ENCODE measurements around the gene NSMCE4A. TPM values are rescaled to one million over a fixed set of nuclear protein-coding genes. Genes with fewer than 3 reads are reported as not detected.
A peak's percentile ranks its signal among the peaks of the same experiment; 100 is the strongest.
"Not testable (repeated sequence)": the region's sequence is repeated elsewhere in the genome, so short reads cannot be mapped to it uniquely, and the experiment has no call there.

Gene NSMCE4A
- polyA plus RNA-seq, 1 donor = 104 TPM

GRCh38 chr10:121942749-121943416, 32.1 kb downstream of the NSMCE4A start:
- DNase-seq = no peak

DNA sequence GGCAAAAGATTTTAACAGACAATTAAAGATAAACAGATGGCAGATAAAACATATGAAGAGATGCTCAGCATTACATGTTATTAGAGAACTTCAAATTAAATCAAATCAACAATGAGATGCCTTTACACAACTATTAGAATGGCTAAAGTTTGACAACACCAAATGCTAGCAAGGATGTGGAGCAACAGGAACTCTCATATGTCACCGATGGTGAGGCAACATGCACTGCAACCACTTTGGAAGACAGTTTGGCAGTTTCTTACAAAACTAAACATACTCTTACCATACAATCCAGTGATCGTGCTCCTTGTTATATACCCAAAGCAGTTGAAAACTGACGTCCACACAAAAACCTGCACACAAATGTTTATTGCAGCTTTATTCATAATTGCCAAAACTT, 33.5 kb downstream of the NSMCE4A start:
- no peak for DNase-seq

DNA sequence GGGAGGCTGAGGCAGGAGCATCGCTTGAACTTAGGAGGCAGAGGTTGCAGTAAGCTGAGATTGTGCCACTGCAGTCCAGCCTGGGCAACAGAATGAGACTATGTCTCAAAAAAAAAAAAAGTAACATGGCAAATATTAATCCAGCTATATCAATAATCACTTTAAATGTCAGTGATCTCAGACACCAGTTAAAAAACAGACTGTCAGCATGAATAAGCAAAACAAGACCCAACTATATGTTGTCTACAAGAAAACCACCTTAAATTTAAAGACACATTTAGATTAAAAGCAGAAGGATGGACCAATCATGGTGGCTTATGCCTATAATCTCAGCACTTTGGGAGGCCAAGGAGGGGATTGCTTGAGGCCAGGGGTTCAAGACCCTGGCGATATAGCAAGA, 38.7 kb downstream of the NSMCE4A start:
- no peak for DNase-seq

- no peak for DNase-seq
These were observed 39.3 kb downstream of the NSMCE4A start for GRCh38 chr10:121935702-121936101.

GRCh38 chr10:121930268-121931085, 44.5 kb downstream of the NSMCE4A start:
- DNase-seq = not testable (repeated sequence)

DNA sequence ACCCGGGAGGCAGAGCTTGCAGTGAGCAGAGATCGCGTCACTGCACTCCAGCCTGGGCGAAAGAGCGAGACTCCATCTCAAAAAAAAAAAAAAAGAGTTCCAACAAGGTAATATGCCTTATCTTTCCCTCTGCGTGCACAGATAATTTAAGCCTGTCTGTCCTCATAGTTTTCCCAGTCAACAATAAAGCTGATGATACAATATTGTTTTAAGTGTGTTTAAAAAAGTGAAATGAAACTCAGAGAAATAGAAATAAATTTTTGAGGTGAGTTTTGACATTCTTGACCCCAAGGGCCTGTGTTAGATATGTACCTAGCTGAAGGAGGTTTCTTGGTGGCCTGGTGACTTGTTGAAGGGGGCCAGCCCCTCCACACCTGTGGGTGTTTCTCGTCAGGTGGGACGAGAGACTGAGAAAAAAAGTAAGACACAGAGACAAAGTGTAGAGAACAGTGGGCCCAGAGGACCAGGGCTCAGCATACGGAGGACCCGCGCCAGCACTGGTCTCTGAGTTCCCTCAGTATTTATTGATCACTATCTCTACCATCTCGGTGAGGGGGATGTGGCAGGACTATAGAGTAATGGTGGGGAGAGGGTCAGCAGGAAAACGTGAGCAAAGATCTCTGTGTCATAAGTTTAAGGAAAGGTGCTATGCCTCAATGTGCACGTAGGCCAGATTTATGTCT, 45.3 kb downstream of the NSMCE4A start:
- not testable (repeated sequence) for DNase-seq

- DNase-seq = no peak
These were observed 46.5 kb downstream of the NSMCE4A start for GRCh38 chr10:121928528-121928884.

GRCh38 chr10:121927841-121928527, 47.0 kb downstream of the NSMCE4A start, which contains the start of gene ATE1:
TSS of gene ATE1 (minus strand) at chr10:121928031. CDS start at chr10:121927949, 82 bp downstream.
- DNase-seq = peak; percentile 94

DNA sequence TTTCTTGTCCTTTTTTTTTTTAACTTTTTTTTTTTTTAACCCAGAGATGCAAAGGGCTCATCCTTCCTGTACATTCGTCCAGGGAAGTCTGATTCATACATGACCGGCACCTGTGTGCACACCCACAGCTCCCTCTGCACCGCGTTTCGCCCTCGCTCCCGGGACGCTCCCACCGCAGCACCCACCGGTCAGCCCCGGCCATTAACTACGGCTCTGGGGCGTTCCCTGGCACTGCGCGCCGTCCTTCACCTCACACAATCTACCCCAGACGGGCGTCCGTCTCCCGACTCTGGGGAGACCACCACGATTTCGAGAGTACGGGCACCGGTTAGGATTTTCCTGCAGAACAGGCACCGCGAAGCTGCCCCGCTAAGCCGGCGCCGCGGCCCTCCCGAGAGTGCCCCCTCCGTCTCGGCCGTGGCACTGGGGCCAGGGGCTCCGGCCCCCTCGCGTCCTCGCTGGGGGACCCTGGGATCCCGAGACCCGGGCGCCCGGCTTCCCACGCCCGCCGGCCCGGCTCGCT, 47.6 kb downstream of the NSMCE4A start:
- peak; percentile 49 for DNase-seq

DNA sequence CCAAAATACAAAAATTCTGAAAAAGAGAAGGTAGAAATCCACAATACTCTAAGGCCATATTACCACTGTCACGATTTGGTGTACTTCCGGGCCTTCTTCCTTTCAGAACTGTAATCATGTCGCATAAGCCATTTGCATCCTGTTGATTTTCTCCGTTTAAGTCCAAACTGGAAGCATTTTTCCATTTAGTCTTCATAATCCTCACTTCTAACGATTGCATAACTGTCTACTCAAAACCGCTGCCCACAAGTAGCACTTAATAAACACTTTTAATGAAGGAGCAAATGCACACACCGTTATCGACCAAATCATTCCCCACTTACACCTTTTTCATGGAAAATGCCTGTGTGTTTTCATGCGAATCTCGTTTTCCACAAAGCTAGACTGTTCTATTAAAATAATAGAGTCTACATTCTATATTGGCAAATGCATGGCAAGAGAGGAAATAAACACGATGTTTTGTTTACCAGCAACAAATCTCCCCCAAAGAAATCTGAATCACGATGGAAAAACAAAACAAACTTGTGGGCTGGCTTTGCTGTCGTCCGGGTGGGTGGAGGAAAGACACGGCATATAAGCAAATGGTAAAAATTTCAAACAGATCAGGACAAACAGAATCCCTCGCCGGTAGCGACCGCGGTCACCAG, 48.2 kb downstream of the NSMCE4A start:
- peak; percentile 25 for DNase-seq

DNA sequence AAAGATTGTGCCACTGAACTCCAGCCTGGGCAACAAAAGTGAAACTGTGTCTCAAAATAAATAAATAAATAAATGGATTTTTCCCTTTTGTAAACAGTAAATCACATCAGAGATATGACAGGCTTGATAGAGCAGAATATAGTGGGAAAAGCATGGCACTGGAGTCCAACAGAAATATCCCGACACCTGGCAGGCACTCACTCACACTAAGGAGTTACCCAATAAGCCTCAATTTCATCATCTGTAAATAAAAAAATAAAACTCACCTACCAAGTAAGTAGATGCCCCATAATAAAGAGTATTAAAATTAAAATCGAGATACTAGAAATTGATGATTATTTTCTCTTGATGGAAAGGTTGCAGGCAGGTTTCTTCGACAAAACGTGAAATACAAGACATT, 48.9 kb downstream of the NSMCE4A start:
- no peak for DNase-seq

DNA sequence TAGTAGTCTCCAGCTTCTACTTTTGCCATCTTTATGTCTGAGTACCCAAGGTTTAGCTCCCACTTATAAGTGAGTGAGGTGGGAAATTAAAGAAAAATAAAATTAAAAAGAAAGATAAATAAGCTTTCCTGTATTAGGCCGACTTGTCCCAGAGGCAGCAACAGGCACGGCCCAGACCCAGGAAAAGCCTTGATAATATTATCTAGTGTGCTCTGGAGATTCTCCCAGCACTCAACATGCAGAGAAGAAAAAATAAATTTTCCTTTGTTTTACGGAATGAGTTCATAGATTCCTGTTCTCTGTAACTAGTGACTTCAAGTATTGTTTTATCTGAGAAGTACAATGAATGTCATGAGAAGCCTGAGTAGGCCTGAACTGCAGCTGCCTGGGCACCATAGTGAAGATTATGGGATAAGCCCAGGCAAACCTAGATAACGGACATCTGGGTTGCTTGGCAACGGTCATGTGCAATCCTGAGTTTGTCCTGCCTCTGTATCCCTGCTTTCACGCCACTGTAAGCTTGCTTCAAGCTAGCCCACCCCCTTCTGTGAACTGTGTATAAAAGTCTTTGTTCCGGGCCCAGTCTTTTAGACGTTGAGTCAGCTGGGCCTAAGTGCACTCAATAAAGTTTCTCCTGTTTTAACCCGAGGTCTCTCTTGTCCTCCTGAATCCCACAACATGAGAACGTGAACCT, 53.6 kb downstream of the NSMCE4A start:
- no peak for DNase-seq

DNA sequence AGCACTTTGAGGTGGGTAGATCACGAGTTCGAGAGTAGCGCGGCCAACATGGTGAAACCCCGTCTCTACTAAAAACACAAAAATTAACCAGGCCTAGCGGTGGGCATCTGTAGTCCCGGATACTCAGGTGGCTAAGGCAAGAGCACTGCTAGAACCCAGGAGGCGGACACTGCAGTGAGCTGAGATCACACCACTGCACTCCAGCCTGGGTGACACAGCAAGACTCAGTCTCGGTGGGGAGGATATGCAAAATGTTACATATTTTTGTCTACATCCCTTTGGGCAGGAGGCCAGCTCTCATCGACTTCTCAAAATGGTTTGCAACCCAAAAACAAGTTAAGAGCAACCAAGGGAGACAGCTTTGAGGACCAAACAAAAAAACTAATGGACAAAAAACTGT, 55.4 kb downstream of the NSMCE4A start:
- no peak for DNase-seq

DNA sequence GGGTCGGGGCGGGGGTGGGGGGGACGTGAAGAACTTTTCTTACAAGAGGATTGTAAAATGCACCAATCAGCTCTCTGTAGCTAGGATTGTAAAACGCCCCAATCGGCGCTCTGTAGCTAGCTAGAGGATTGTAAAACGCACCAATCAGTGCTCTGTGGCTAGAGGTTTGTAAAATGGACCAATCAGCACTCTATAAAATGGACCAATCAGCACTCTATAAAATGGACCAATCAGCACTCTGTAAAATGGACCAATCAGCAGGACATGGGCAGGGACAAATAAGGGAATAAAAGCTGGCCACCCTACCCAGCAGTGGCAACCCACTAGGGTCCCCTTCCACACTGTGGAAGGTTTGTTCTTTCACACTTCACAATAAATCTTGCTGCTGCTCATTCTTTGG, 56.2 kb downstream of the NSMCE4A start:
- not testable (repeated sequence) for DNase-seq

- no peak for DNase-seq
These were observed 60.4 kb downstream of the NSMCE4A start for GRCh38 chr10:121914661-121915060.

DNA sequence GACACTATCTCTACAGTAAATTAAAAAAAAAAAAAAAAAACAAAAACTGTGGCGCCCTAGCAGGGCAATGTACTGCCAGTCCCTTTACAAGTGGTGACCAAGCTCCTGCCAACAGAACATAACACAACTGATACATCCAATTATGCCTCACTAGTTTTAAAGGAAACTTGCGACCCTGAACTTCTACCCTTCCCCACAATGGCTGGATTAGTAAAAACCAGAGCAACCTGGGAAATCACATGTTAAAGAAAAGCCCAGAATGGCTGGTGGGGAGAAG, 63.7 kb downstream of the NSMCE4A start:
- DNase-seq = no peak

- DNase-seq = no peak
These were observed 64.2 kb downstream of the NSMCE4A start for GRCh38 chr10:121910673-121911420.
